Natural killer cell (primary cell): ENCODE results near the gene PPP1R9A. TPM values are rescaled to one million over a fixed set of nuclear protein-coding genes. Genes with fewer than 3 reads are reported as not detected.

ENCODE experiments used
- ATAC-seq, 3 donors: fragments of 150-1000 bp in 2 of 3; fragments of 200-7000 bp in 1 of 3; cut with Tn5 transposase; 1 replicate in 1 of 3; 2 replicates in 2 of 3; pipeline ENCODE4 v1.10.0; 2021; ENCODE audit warnings: mild to moderate bottlenecking in 2 of 3, moderate library complexity in 2 of 3
- DNase-seq, 2 donors: peaks; one replicate each; pipeline versions ENCODE4 v3.0.0 to v3.0.0-alpha.2; 2013 to 2021; ENCODE audit warnings: mixed read lengths in 1 of 2
- H3K27ac ChIP-seq: one replicate; pipeline ENCODE4 v1.5.1; 2013; ENCODE audit warnings: mild to moderate bottlenecking, low read length
- H3K27me3 ChIP-seq: one replicate; pipeline ENCODE4 v1.6.1; 2013; ENCODE audit warnings: low read length; ENCODE audit not compliant: control insufficient read depth, insufficient read depth
- H3K36me3 ChIP-seq: one replicate; pipeline ENCODE4 v1.6.1; 2013; ENCODE audit warnings: low read length; ENCODE audit not compliant: control insufficient read depth, insufficient read depth
- H3K4me1 ChIP-seq: one replicate; pipeline ENCODE4 v1.6.1; 2013; ENCODE audit warnings: low read length; ENCODE audit not compliant: control insufficient read depth, insufficient read depth
- H3K4me3 ChIP-seq: one replicate; pipeline ENCODE4 v1.5.1; 2013; ENCODE audit warnings: low read length
- H3K9me3 ChIP-seq: one replicate; pipeline ENCODE4 v1.6.1; 2013; ENCODE audit warnings: low read length; ENCODE audit not compliant: control insufficient read depth, insufficient read depth
- H3K27ac Mint-ChIP-seq, 2 donors: one replicate each; pipeline ENCODE4 v1.8.0; 2022; ENCODE audit warnings: mild to moderate bottlenecking in 2 of 2, mixed read lengths in 2 of 2, moderate library complexity in 1 of 2
- H3K27me3 Mint-ChIP-seq, 2 donors: one replicate each; pipeline ENCODE4 v1.8.0; 2022; ENCODE audit warnings: low read depth in 2 of 2, mixed read lengths in 2 of 2
- H3K36me3 Mint-ChIP-seq: one replicate; pipeline ENCODE4 v1.8.0; 2022; ENCODE audit warnings: mixed read lengths
- H3K4me1 Mint-ChIP-seq, 2 donors: one replicate each; pipeline ENCODE4 v1.8.0; 2022; ENCODE audit warnings: mixed read lengths in 2 of 2
- H3K4me3 Mint-ChIP-seq: one replicate; pipeline ENCODE4 v1.8.0; 2022; ENCODE audit warnings: mild to moderate bottlenecking, moderate library complexity, mixed read lengths
- H3K9me3 Mint-ChIP-seq, 2 donors: one replicate each; pipeline ENCODE4 v1.8.0; 2022; ENCODE audit warnings: mixed read lengths in 2 of 2
- CTCF ChIP-seq: fragments of 200-600 bp; IDR thresholded peaks from one replicate; pipeline ENCODE4 v1.8.0; 2022; ENCODE audit warnings: antibody characterized with exemption
- WGBS: methylation state at CpG from one replicate; pipeline ENCODE4 v1.1.7; 2013; ENCODE audit warnings: missing lambda C conversion rate; ENCODE audit not compliant: insufficient coverage; 5-methylcytosine and 5-hydroxymethylcytosine counted together
- intact Hi-C: fragments of 100-400 bp; cut with micrococcal nuclease; formaldehyde crosslinking; loops from one replicate; pipeline ENCODE4 v1.14.2; 2022
- total RNA-seq, 4 donors: library from RNA; stranded (reverse); fragments of 120-200 nt in 1 of 4; gene quantifications; one replicate each; pipeline versions ENCODE4 v1.2.3 to v1.2.4, GENCODE V29; 2013 to 2022

Gene PPP1R9A
- total RNA-seq, 3 donors from 2014 or later (not counting 1 experiment from before 2014, with no cell fraction given), result 1.6 to 6.0 (median 2.0) TPM

- H3K27me3 ChIP-seq, result no peaks in the 10 kb centered on the region
- no peaks in the 10 kb centered on the region for H3K4me1 ChIP-seq
- Mint-ChIP-seq H3K27me3 (no peaks in the 10 kb centered on the region), H3K4me3 (no peak overlapping the region), H3K9me3 (no peaks in the 10 kb centered on the region), H3K36me3 (no peaks in the 10 kb centered on the region), H3K4me1 (no peaks in the 10 kb centered on the region), H3K27ac (no peak overlapping the region)
- H3K9me3 ChIP-seq, result no peaks in the 10 kb centered on the region
- ATAC-seq, result no peak
- no peak overlapping the region for H3K27ac ChIP-seq
- intact Hi-C loops, result no loop called here
- no peaks in the 10 kb centered on the region for H3K36me3 ChIP-seq
- DNase-seq, result no peak
- no peak for TF ChIP-seq CTCF
- H3K4me3 ChIP-seq, result no peak overlapping the region
- WGBS, result 96% methylated on average over 3 of the region's 4 CpGs
Observed at GRCh38 chr7:95088536-95089215, 181.3 kb downstream of the PPP1R9A start.

- WGBS, result 86% methylated on average over 2 of the region's 4 CpGs
- H3K4me3 Mint-ChIP-seq, result no peak overlapping the region
- no peak for DNase-seq
Observed at GRCh38 chr7:95089414-95090315, 182.3 kb downstream of the PPP1R9A start.

GRCh38 chr7:95092324-95092723 lies 184.9 kb downstream of the PPP1R9A start:
- H3K27me3 Mint-ChIP-seq, result no peaks in the 10 kb centered on the region
- H3K36me3 ChIP-seq, result no peaks in the 10 kb centered on the region
- no peak overlapping the region for H3K4me3 ChIP-seq
- intact Hi-C loops, result no loop called here
- H3K9me3 Mint-ChIP-seq, result no peaks in the 10 kb centered on the region
- DNase-seq (no peak), ATAC-seq (no peak)
- no peak overlapping the region for H3K27ac ChIP-seq
- no peak overlapping the region for H3K27ac Mint-ChIP-seq
- H3K4me1 ChIP-seq, result no peaks in the 10 kb centered on the region
- H3K36me3 Mint-ChIP-seq, result no peaks in the 10 kb centered on the region
- H3K4me1 Mint-ChIP-seq, result no peaks in the 10 kb centered on the region
- WGBS, result 100% methylated on average over 1 of the region's 1 CpG
- no peaks in the 10 kb centered on the region for H3K9me3 ChIP-seq
- H3K4me3 Mint-ChIP-seq, result no peak overlapping the region
- no peaks in the 10 kb centered on the region for H3K27me3 ChIP-seq
- TF ChIP-seq CTCF, result no peak

More at GRCh38 chr7:95089414-95090315, 182.3 kb downstream of the PPP1R9A start:
- intact Hi-C loops, result no loop called here
- H3K4me3 ChIP-seq, result no peak overlapping the region
- Mint-ChIP-seq H3K27ac (no peak overlapping the region), H3K36me3 (no peaks in the 10 kb centered on the region), H3K4me1 (no peaks in the 10 kb centered on the region), H3K27me3 (no peaks in the 10 kb centered on the region), H3K9me3 (no peaks in the 10 kb centered on the region)
- H3K9me3 ChIP-seq, result no peaks in the 10 kb centered on the region
- no peak for ATAC-seq
- no peaks in the 10 kb centered on the region for H3K27me3 ChIP-seq
- TF ChIP-seq CTCF, result no peak
- no peak overlapping the region for H3K27ac ChIP-seq
- no peaks in the 10 kb centered on the region for H3K4me1 ChIP-seq
- H3K36me3 ChIP-seq, result no peaks in the 10 kb centered on the region
